ENCODE results near the gene FLII. TPM values are rescaled to one million over a fixed set of nuclear protein-coding genes. Genes with fewer than 3 reads are reported as not detected.

The FLII gene
- total RNA-seq, 2 experiments from 2014 or later: 276 to 281 TPM

DNA sequence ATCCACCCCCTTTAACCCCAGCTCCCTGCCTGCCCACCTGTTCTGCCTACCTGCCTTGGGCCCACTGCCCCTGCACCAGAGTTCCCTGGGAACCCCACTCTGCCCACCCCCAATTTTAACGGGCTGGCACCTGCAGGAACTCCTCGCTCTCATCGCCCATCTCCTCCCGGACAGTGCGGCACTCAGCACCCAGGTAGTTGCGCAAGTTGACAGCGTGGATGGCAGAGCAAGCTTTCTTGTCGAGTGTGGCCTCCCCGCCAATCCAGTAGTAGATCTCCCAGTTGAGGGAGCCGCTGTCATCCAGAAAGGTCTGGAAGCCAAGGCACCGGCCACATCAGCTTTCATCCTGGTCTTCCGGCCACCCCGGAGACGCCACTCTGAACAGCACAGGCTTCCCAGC, 7.8 kb downstream of the FLII start:
- no peaks in the 10 kb centered on the region for H3K27me3 Mint-ChIP-seq
- ATAC-seq: no peak
- H3K4me3 Mint-ChIP-seq: no peak overlapping the region
- intact Hi-C loops (cut with micrococcal nuclease): no loop called here
- no peak for DNase-seq
- no peaks in the 10 kb centered on the region for H3K4me1 Mint-ChIP-seq (ENCODE audit: low read depth)
- CTCF ChIA-PET: interaction anchor here (0.9 kb wide), 1 partner anchor 9 kb away, joined by 5 read pairs; no protein-coding TSS in a partner anchor
- POLR2A ChIA-PET: interaction anchor here (0.8 to 1.4 kb wide), 3 partner anchors 10 to 16 kb away, joined by 3 to 5 read pairs (median 4); partner anchors contain the start of gene MIEF2
- H3K27ac Mint-ChIP-seq: no peak overlapping the region
- H3K36me3 Mint-ChIP-seq (ENCODE audit: low read depth): peaks cover 22% of the 10 kb centered on the region
- TF ChIP-seq, protein P1, sequence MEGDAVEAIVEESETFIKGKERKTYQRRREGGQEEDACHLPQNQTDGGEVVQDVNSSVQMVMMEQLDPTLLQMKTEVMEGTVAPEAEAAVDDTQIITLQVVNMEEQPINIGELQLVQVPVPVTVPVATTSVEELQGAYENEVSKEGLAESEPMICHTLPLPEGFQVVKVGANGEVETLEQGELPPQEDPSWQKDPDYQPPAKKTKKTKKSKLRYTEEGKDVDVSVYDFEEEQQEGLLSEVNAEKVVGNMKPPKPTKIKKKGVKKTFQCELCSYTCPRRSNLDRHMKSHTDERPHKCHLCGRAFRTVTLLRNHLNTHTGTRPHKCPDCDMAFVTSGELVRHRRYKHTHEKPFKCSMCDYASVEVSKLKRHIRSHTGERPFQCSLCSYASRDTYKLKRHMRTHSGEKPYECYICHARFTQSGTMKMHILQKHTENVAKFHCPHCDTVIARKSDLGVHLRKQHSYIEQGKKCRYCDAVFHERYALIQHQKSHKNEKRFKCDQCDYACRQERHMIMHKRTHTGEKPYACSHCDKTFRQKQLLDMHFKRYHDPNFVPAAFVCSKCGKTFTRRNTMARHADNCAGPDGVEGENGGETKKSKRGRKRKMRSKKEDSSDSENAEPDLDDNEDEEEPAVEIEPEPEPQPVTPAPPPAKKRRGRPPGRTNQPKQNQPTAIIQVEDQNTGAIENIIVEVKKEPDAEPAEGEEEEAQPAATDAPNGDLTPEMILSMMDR (IDR thresholded peaks at IDR 0.05): no peak
- no peaks in the 10 kb centered on the region for H3K9me3 Mint-ChIP-seq

DNA sequence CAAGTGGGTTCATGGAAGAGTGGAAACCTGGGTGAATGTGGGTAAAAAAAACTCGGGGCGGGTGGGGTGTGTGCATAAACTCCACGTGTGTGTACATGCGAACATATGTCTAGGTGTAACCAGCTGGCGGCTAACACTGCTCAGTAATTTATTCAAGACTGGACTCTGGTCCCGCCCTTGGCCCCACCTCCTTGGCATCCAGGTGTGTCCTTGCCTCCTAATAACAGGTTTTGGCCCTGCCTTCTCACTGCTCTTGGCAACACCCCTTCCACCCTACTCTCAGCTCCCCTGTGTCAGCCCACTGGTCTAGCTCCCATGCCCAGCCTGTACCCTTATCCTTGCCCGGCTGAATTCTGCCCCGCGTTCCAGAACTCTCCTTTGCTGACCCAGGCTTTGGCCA, 8.3 kb downstream of the FLII start:
- no peak overlapping the region for H3K27ac Mint-ChIP-seq
- peaks cover 26% of the 10 kb centered on the region for H3K36me3 Mint-ChIP-seq (ENCODE audit: low read depth)
- DNase-seq (no peak), ATAC-seq (no peak)
- H3K27me3 Mint-ChIP-seq: no peaks in the 10 kb centered on the region
- CTCF ChIA-PET: interaction anchor here (0.9 kb wide), 1 partner anchor 9 kb away, joined by 5 read pairs; no protein-coding TSS in a partner anchor
- intact Hi-C loops (cut with micrococcal nuclease): no loop called here
- H3K4me1 Mint-ChIP-seq (ENCODE audit: low read depth): no peaks in the 10 kb centered on the region
- TF ChIP-seq, protein P1 (IDR thresholded peaks at IDR 0.05): no peak
- POLR2A ChIA-PET: interaction anchor here (1.1 to 1.4 kb wide), 2 partner anchors 9 to 16 kb away, joined by 3 to 5 read pairs; no protein-coding TSS in a partner anchor
- no peak overlapping the region for H3K4me3 Mint-ChIP-seq
- H3K9me3 Mint-ChIP-seq: no peaks in the 10 kb centered on the region

DNA sequence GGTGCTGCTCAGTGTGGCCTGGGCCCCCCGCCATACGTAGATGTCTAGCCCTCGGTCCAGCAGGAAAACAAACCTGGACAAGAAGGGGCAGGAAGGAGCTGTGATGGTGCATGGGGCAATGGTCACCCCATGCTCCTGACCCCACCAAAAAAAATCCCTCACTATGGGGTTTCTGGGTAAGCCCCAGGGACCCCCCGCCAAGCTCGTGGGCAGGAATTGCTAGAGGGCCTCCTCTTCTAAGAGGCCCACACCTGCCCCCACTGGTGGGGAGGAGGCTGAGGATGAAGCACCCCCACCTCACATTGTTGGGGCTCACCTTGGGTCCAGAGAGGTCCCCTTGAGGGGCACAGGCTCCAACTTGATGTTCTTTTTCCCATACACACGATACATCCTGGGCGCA, 9.7 kb downstream of the FLII start:
- ATAC-seq: no peak
- no peak for DNase-seq
- peaks cover 28% of the 10 kb centered on the region for H3K36me3 Mint-ChIP-seq (ENCODE audit: low read depth)
- CTCF ChIA-PET: interaction anchor here (0.7 to 1.4 kb wide), 13 partner anchors 8 to 88 kb away, joined by 3 to 5 read pairs (median 3); no protein-coding TSS in a partner anchor
- no peaks in the 10 kb centered on the region for H3K9me3 Mint-ChIP-seq
- no peak overlapping the region for H3K27ac Mint-ChIP-seq
- intact Hi-C loops (cut with micrococcal nuclease): no loop called here
- TF ChIP-seq, protein P1 (IDR thresholded peaks at IDR 0.05): no peak
- no peak overlapping the region for H3K4me3 Mint-ChIP-seq
- H3K27me3 Mint-ChIP-seq: no peaks in the 10 kb centered on the region
- POLR2A ChIA-PET: interaction anchor here (0.9 kb wide), 1 partner anchor 15 kb away, joined by 4 read pairs; no protein-coding TSS in a partner anchor
- no peaks in the 10 kb centered on the region for H3K4me1 Mint-ChIP-seq (ENCODE audit: low read depth)

DNA sequence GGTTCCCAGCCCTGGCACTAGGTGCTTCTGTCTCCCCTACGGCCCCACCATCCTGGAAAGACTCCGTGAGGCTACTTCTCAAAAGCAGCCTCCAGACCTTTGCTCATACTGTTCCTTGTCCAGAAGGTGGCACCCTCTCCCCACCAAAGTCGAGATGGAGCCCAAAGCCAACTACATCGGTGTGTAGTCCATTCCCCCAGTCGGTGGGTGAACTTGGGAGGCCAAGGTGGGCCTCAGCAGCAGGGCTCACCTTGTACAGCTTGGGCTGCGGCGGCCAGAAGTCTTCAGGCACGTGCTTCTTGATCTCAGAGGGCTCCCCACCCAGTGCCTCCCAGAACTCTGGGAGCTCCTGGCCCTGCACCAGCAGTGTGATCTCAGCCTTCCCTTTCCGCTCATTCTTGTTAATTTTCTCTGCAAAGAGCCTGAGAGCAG, 10.2 kb downstream of the FLII start:
- no peak overlapping the region for H3K4me3 Mint-ChIP-seq
- intact Hi-C loops (cut with micrococcal nuclease): no loop called here

GRCh38 chr17:18247613-18248001, 10.9 kb downstream of the FLII start:
- Mint-ChIP-seq H3K9me3 (no peaks in the 10 kb centered on the region), H3K4me3 (no peak overlapping the region), H3K27me3 (no peaks in the 10 kb centered on the region), H3K27ac (no peak overlapping the region), H3K4me1 (ENCODE audit: low read depth) (no peaks in the 10 kb centered on the region), H3K36me3 (ENCODE audit: low read depth) (peaks cover 26% of the 10 kb centered on the region)
- intact Hi-C loops (cut with micrococcal nuclease): no loop called here
- POLR2A ChIA-PET: interaction anchor here (0.6 to 1.6 kb wide), 3 partner anchors 9 to 76 kb away, joined by 3 to 4 read pairs (median 3); no protein-coding TSS in a partner anchor
- TF ChIP-seq, protein P1 (IDR thresholded peaks at IDR 0.05): no peak
- ATAC-seq (no peak), DNase-seq (no peak)
- CTCF ChIA-PET: interaction anchor here (0.6 to 1.0 kb wide), 5 partner anchors 16 to 75 kb away, joined by 3 to 4 read pairs (median 3); partner anchors contain the start of genes SMCR8 and TOP3A

More for the DNA sequence above, 10.2 kb downstream of the FLII start:
- Mint-ChIP-seq H3K4me1 (ENCODE audit: low read depth) (no peaks in the 10 kb centered on the region), H3K36me3 (ENCODE audit: low read depth) (peaks cover 24% of the 10 kb centered on the region), H3K27ac (peak overlapping the region; percentile 16), H3K27me3 (no peaks in the 10 kb centered on the region), H3K9me3 (no peaks in the 10 kb centered on the region)
- ATAC-seq (peak; percentile 93), DNase-seq (peak; percentile 75)
- POLR2A ChIA-PET: interaction anchor here (1.4 to 1.6 kb wide), 2 partner anchors 8 to 28 kb away, joined by 3 to 4 read pairs; no protein-coding TSS in a partner anchor
- CTCF ChIA-PET: interaction anchor here (0.7 to 1.4 kb wide), 14 partner anchors 8 to 88 kb away, joined by 3 to 5 read pairs (median 3); no protein-coding TSS in a partner anchor
- TF ChIP-seq, protein P1 (IDR thresholded peaks at IDR 0.05): peak; percentile 70

All from activated CD8-positive, alpha-beta T cell treated with anti-CD3 and anti-CD28 coated beads for 36 hours (primary cell).